ENCODE results near the gene RPL15.
"Not testable (repeated sequence)": the region's sequence is repeated elsewhere in the genome, so short reads cannot be mapped to it uniquely, and the experiment has no call there.

The RPL15 gene

GRCh38 chr3:23877329-23877980, 39.5 kb upstream of the RPL15 start:
- Histone ChIP-seq H3K36me3 (ENCODE audit: control insufficient read depth, low read depth, low read length) (no peaks in the 10 kb centered on the region), H3K27ac (ENCODE audit: low read length) (no peak overlapping the region), H3K9me3 (ENCODE audit: control insufficient read depth, low read depth, low read length) (no peaks in the 10 kb centered on the region), H3K27me3 (ENCODE audit: control insufficient read depth, insufficient read depth, low read length) (no peaks in the 10 kb centered on the region), H3K4me1 (ENCODE audit: control insufficient read depth, low read depth, low read length) (peaks cover 6% of the 10 kb centered on the region), H3K4me3 (ENCODE audit: low read length) (no peak overlapping the region), H3K9ac (ENCODE audit: low read length) (no peak overlapping the region)

- H3K9me3 ChIP-seq (ENCODE audit: control insufficient read depth, low read depth, low read length), result no peaks in the 10 kb centered on the region
Measured at GRCh38 chr3:23879485-23879884, 37.4 kb upstream of the RPL15 start.

GRCh38 chr3:23880703-23881339, 36.1 kb upstream of the RPL15 start:
- Histone ChIP-seq H3K36me3 (ENCODE audit: control insufficient read depth, low read depth, low read length) (no peaks in the 10 kb centered on the region), H3K9ac (ENCODE audit: low read length) (no peak overlapping the region), H3K9me3 (ENCODE audit: control insufficient read depth, low read depth, low read length) (no peaks in the 10 kb centered on the region), H3K27ac (ENCODE audit: low read length) (no peak overlapping the region), H3K27me3 (ENCODE audit: control insufficient read depth, insufficient read depth, low read length) (no peaks in the 10 kb centered on the region), H3K4me3 (ENCODE audit: low read length) (no peak overlapping the region), H3K4me1 (ENCODE audit: control insufficient read depth, low read depth, low read length) (no peaks in the 10 kb centered on the region)

More at GRCh38 chr3:23879485-23879884, 37.4 kb upstream of the RPL15 start:
- Histone ChIP-seq H3K27me3 (ENCODE audit: control insufficient read depth, insufficient read depth, low read length) (no peaks in the 10 kb centered on the region), H3K4me3 (ENCODE audit: low read length) (no peak overlapping the region), H3K27ac (ENCODE audit: low read length) (no peak overlapping the region), H3K4me1 (ENCODE audit: control insufficient read depth, low read depth, low read length) (peaks cover 6% of the 10 kb centered on the region), H3K36me3 (ENCODE audit: control insufficient read depth, low read depth, low read length) (no peaks in the 10 kb centered on the region), H3K9ac (ENCODE audit: low read length) (no peak overlapping the region)

DNA sequence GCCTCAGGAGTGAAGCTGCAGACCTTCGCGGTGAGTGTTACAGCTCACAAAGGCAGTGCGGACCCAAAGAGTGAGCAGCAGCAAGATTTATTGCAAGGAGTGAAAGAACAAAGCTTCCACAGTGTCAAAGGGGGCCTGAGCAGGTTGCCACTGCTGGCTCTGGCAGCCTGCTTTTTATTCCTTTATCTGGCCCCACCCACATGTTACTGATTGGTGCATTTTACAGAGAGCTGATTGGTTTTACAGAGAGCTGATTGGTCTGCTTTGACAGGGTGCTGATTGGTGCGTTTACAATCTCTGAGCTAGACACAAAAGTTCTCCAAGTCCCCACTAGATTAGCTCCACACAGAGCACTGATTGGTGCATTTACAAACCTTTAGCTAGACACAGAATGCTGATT, 34.9 kb upstream of the RPL15 start:
- not testable (repeated sequence) for H3K36me3 ChIP-seq (ENCODE audit: control insufficient read depth, low read depth, low read length); H3K4me3 ChIP-seq (ENCODE audit: low read length); H3K9ac ChIP-seq (ENCODE audit: low read length); H3K4me1 ChIP-seq (ENCODE audit: control insufficient read depth, low read depth, low read length); H3K9me3 ChIP-seq (ENCODE audit: control insufficient read depth, low read depth, low read length); H3K27me3 ChIP-seq (ENCODE audit: control insufficient read depth, insufficient read depth, low read length); H3K27ac ChIP-seq (ENCODE audit: low read length)

DNA sequence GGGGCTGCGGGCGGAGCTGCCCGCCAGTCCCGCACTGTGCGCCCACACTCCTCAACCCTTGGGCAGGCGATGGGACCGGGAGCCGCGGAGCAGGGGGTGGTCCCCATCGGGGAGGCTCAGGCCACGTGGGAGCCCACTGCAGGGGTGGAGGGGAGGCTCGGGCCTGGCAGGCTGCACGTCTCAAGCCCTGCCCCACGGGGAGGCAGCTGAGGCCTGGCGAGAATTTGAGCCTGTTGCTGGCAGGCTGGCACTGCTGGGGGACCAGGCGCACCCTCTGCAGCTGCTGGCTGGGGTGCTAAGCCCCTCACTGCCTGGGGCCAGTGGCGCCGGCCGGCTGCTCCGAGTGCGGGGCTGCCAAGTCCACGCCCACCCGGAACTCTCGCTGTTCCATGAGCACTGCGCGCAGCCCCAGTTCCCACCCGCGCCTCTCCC, 34.4 kb upstream of the RPL15 start:
- no peaks in the 10 kb centered on the region for H3K27me3 ChIP-seq (ENCODE audit: control insufficient read depth, insufficient read depth, low read length)
- H3K27ac ChIP-seq (ENCODE audit: low read length), result no peak overlapping the region
- no peaks in the 10 kb centered on the region for H3K4me1 ChIP-seq (ENCODE audit: control insufficient read depth, low read depth, low read length)
- H3K9ac ChIP-seq (ENCODE audit: low read length), result no peak overlapping the region
- H3K4me3 ChIP-seq (ENCODE audit: low read length), result no peak overlapping the region
- H3K36me3 ChIP-seq (ENCODE audit: control insufficient read depth, low read depth, low read length), result peaks cover 5% of the 10 kb centered on the region
- no peaks in the 10 kb centered on the region for H3K9me3 ChIP-seq (ENCODE audit: control insufficient read depth, low read depth, low read length)

DNA sequence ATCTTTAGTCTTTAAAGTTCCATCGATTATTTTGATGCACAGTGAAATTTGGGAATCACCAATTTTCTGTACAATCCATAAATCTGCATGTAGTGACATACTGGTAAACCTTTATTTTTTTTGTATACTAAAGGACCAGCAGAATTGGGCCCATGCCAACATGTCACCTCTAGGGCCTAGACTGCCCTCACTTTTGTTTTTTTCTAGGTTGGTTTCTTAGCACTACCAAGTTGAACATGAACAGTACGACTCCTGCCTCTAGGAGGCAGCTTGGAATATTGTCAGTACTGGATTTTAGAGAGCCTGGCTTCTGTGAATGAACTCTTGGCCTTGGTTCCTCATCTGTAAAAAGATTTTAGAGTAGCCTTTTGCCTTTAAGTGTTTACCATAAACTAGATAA, 32.5 kb upstream of the RPL15 start:
- Histone ChIP-seq H3K27ac (ENCODE audit: low read length) (no peak overlapping the region), H3K9me3 (ENCODE audit: control insufficient read depth, low read depth, low read length) (no peaks in the 10 kb centered on the region), H3K27me3 (ENCODE audit: control insufficient read depth, insufficient read depth, low read length) (no peaks in the 10 kb centered on the region), H3K9ac (ENCODE audit: low read length) (no peak overlapping the region), H3K36me3 (ENCODE audit: control insufficient read depth, low read depth, low read length) (peaks cover 10% of the 10 kb centered on the region), H3K4me1 (ENCODE audit: control insufficient read depth, low read depth, low read length) (no peaks in the 10 kb centered on the region), H3K4me3 (ENCODE audit: low read length) (no peak overlapping the region)

DNA sequence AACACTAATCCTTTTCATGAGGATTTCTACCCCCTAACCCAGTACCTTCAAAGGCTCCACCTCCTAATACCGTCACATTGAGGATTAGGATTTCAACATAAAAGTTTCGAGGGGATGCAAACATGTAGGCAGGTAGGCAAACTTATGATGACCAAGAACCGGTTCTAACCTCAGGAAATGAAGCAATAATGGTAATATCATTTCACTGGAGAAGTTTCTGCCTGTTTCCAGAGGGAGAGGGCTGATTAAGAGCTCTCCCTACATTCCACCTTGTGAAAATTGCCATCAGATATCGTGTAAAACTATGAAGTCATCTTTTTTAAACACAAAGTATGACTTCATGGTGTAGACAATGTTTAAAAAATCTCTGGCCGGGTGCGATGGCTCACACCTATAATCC, 31.7 kb upstream of the RPL15 start:
- Histone ChIP-seq H3K4me3 (ENCODE audit: low read length) (no peak overlapping the region), H3K9ac (ENCODE audit: low read length) (no peak overlapping the region), H3K36me3 (ENCODE audit: control insufficient read depth, low read depth, low read length) (peaks cover 13% of the 10 kb centered on the region)

DNA sequence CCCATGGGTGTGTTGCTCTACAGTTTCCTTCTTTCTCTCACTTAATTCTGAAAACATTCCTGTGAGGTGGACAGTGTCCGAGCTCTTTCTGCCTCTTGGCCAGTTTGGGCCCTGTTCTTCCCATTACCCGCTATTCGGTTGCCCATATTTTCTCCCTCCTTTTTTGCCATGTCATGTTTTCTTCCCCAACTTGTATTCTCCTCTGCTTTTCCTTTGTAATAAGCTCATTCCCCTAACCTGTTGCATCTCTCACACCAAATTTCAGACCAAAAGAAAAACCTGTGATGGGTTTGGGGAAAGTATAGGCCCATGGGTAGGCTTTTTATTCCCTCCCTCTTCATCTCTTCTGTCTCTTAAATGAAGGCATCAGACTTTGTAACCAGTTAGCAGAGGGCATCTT, 30.6 kb upstream of the RPL15 start:
- Histone ChIP-seq H3K9me3 (ENCODE audit: control insufficient read depth, low read depth, low read length) (no peaks in the 10 kb centered on the region), H3K4me3 (ENCODE audit: low read length) (no peak overlapping the region), H3K9ac (ENCODE audit: low read length) (no peak overlapping the region), H3K4me1 (ENCODE audit: control insufficient read depth, low read depth, low read length) (no peaks in the 10 kb centered on the region), H3K27me3 (ENCODE audit: control insufficient read depth, insufficient read depth, low read length) (no peaks in the 10 kb centered on the region), H3K27ac (ENCODE audit: low read length) (no peak overlapping the region), H3K36me3 (ENCODE audit: control insufficient read depth, low read depth, low read length) (peaks cover 24% of the 10 kb centered on the region)

More for the DNA sequence above, 31.7 kb upstream of the RPL15 start:
- H3K27me3 ChIP-seq (ENCODE audit: control insufficient read depth, insufficient read depth, low read length), result no peaks in the 10 kb centered on the region
- no peaks in the 10 kb centered on the region for H3K4me1 ChIP-seq (ENCODE audit: control insufficient read depth, low read depth, low read length)
- H3K9me3 ChIP-seq (ENCODE audit: control insufficient read depth, low read depth, low read length), result no peaks in the 10 kb centered on the region
- no peak overlapping the region for H3K27ac ChIP-seq (ENCODE audit: low read length)

DNA sequence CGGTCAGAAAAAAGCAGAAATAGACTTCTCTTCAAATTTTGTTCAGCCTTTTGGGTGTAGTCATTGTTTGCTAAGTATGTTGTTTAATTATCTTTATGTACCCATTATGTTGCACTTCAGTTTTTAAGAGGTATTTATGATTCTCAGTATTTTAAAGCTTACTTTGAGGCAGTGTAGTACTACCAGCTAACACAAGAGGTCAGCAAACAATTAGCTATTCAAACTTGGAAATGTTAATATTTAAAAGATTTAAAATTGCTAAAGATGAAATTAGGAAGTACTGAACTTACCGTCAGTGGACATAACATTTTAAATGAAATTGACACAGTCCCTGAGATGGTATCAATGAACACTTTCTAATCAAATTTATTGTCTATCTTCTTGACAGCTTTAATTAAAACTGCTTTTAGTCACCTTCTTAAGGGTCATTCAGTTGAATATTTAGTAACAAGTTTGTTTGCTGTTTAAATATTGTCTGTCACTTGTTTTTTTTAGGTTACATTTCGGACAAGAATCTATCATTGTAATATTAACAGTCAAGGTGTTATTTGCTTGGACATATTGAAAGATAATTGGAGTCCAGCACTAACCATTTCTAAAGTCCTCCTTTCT, 28.2 kb upstream of the RPL15 start:
- H3K36me3 ChIP-seq (ENCODE audit: control insufficient read depth, low read depth, low read length), result peaks cover 28% of the 10 kb centered on the region
- H3K27ac ChIP-seq (ENCODE audit: low read length), result no peak overlapping the region
- peaks cover 12% of the 10 kb centered on the region for H3K4me1 ChIP-seq (ENCODE audit: control insufficient read depth, low read depth, low read length)
- no peaks in the 10 kb centered on the region for H3K27me3 ChIP-seq (ENCODE audit: control insufficient read depth, insufficient read depth, low read length)
- no peaks in the 10 kb centered on the region for H3K9me3 ChIP-seq (ENCODE audit: control insufficient read depth, low read depth, low read length)
- H3K9ac ChIP-seq (ENCODE audit: low read length), result no peak overlapping the region
- no peak overlapping the region for H3K4me3 ChIP-seq (ENCODE audit: low read length)

DNA sequence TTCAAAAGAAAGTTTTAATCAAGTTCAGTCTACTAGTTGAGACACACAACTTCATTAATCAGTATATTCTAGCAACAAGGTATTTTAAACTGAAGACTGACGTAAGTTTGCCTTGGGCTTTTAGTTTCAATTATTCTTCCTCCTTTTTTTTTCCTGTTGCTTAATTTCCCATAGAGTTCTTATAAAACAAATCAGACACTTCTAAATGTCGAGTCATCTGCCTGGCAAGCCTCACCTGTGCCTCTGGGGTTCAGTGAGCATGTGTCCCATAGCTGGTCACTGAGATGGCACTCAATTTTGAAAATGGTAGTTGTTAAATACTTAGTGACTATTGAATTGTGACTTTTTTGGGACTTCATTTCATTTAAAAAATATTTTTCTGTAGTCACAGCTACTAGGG, 27.5 kb upstream of the RPL15 start:
- peaks cover 12% of the 10 kb centered on the region for H3K4me1 ChIP-seq (ENCODE audit: control insufficient read depth, low read depth, low read length)
- peaks cover 28% of the 10 kb centered on the region for H3K36me3 ChIP-seq (ENCODE audit: control insufficient read depth, low read depth, low read length)
- H3K4me3 ChIP-seq (ENCODE audit: low read length), result no peak overlapping the region
- no peak overlapping the region for H3K9ac ChIP-seq (ENCODE audit: low read length)
- H3K9me3 ChIP-seq (ENCODE audit: control insufficient read depth, low read depth, low read length), result no peaks in the 10 kb centered on the region
- H3K27ac ChIP-seq (ENCODE audit: low read length), result no peak overlapping the region
- no peaks in the 10 kb centered on the region for H3K27me3 ChIP-seq (ENCODE audit: control insufficient read depth, insufficient read depth, low read length)

DNA sequence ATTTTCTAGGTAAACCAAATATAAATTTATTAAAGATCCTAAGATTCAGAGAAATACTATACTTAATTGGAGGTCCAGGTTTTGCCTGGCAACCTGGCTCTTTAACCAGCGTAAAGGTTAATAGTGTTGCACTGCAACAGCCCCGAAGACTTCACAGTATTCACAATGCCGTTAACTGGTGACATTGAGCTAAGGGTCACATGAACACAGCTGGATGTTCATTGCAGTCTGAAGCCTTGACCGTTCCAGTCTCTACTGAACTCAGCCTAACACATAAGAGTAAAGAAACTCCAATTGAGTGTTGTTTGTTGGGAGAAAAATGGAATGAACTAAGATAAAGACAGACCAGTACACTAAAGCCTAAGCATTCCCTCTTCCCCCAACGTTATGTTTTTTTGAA, 27.0 kb upstream of the RPL15 start:
- peaks cover 12% of the 10 kb centered on the region for H3K4me1 ChIP-seq (ENCODE audit: control insufficient read depth, low read depth, low read length)
- no peak overlapping the region for H3K4me3 ChIP-seq (ENCODE audit: low read length)
- H3K27me3 ChIP-seq (ENCODE audit: control insufficient read depth, insufficient read depth, low read length), result no peaks in the 10 kb centered on the region
- no peaks in the 10 kb centered on the region for H3K9me3 ChIP-seq (ENCODE audit: control insufficient read depth, low read depth, low read length)
- no peak overlapping the region for H3K9ac ChIP-seq (ENCODE audit: low read length)
- peaks cover 28% of the 10 kb centered on the region for H3K36me3 ChIP-seq (ENCODE audit: control insufficient read depth, low read depth, low read length)
- H3K27ac ChIP-seq (ENCODE audit: low read length), result no peak overlapping the region
